ENCODE results near the gene TUG1. TPM values are rescaled to one million over a fixed set of nuclear protein-coding genes. Genes with fewer than 3 reads are reported as not detected.

The TUG1 gene
- total and polyA plus RNA-seq, 9 of the 15 experiments (the other 6 are each of a cell fraction or from before 2014, with no cell fraction given): 24.7 to 132 (median 58.9) TPM

- H3K36me3 ChIP-seq (ENCODE audit: control insufficient read depth, insufficient read depth, low read length): peaks cover 25% of the 10 kb centered on the region
- intact Hi-C loops (cut with micrococcal nuclease): no loop called here
- ATAC-seq (no peak), FAIRE-seq (no peak), DNase-seq (ENCODE audit: extremely low read depth in 1 of 4, low spot score in 3 of 4) (no peak)
- TF ChIP-seq NCOA1 (IDR thresholded peaks at IDR 0.05; ENCODE audit: low read depth): no peak
- TF ChIP-seq SNAPC5 (CRISPR knock-in tag; IDR thresholded peaks at IDR 0.05): no peak
- TF ChIP-seq TCF7 (IDR thresholded peaks at IDR 0.05; ENCODE audit: borderline replicate concordance): no peak
- no peak for TF ChIP-seq NFATC3 (IDR thresholded peaks at IDR 0.05)
- TF ChIP-seq, protein P1, sequence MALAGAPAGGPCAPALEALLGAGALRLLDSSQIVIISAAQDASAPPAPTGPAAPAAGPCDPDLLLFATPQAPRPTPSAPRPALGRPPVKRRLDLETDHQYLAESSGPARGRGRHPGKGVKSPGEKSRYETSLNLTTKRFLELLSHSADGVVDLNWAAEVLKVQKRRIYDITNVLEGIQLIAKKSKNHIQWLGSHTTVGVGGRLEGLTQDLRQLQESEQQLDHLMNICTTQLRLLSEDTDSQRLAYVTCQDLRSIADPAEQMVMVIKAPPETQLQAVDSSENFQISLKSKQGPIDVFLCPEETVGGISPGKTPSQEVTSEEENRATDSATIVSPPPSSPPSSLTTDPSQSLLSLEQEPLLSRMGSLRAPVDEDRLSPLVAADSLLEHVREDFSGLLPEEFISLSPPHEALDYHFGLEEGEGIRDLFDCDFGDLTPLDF (CRISPR knock-in tag; IDR thresholded peaks at IDR 0.05): no peak
- TF ChIP-seq ZBTB1 (CRISPR knock-in tag; IDR thresholded peaks at IDR 0.05; ENCODE audit: borderline replicate concordance, low read depth): no peak
- no peak for TF ChIP-seq ESRRB (CRISPR knock-in tag; IDR thresholded peaks at IDR 0.05; ENCODE audit: borderline replicate concordance)
- no peak overlapping the region for H3K27ac ChIP-seq (ENCODE audit: extremely low read depth, low read depth, low read length)
- H3K4me3 ChIP-seq: no peak overlapping the region
- peaks cover 27% of the 10 kb centered on the region for H3K79me2 ChIP-seq (ENCODE audit: control insufficient read depth, insufficient read depth, low read length)
- no peaks in the 10 kb centered on the region for H3K4me1 ChIP-seq (replicated peaks in 1 of 2; ENCODE audit: control insufficient read depth in 2 of 2, insufficient read depth in 2 of 2, low read length in 2 of 2)
- ChIA-PET POLR2A (interaction anchor here (2.6 kb wide), 1 partner anchor 9 kb away, joined by 11 read pairs; the partner anchor contains the start of genes MORC2 and TUG1), CTCF (ENCODE audit: low intra/inter-chr PET ratio) (no interaction called here)
- no TSS peak for BruUV-seq (replicated peaks)
- H3K4me2 ChIP-seq (ENCODE audit: insufficient read depth, low read length): no peak overlapping the region
- peaks cover 16% of the 10 kb centered on the region for H3K9me3 ChIP-seq (replicated peaks; ENCODE audit: control insufficient read depth, insufficient read depth, low read depth, low read length)
- no peaks in the 10 kb centered on the region; a peak in 1 of 5 replicates for H3K27me3 ChIP-seq (ENCODE audit: control insufficient read depth in 2 of 2, insufficient read depth in 2 of 2, low read length in 2 of 2)
- 67% methylated on average over 3 of the region's 3 CpGs for WGBS (ENCODE audit: insufficient coverage, low coverage, missing lambda C conversion rate)
- no peaks in the 10 kb centered on the region for H4K20me1 ChIP-seq (replicated peaks; ENCODE audit: control insufficient read depth, insufficient read depth, low read length)
- H3K9ac ChIP-seq (ENCODE audit: insufficient read depth in 1 of 2, low read depth in 2 of 2, low read length in 2 of 2): no peak overlapping the region
- no peaks in the 10 kb centered on the region for H3K9me1 ChIP-seq (ENCODE audit: control insufficient read depth, insufficient read depth, low read length)
- in situ Hi-C loops (cut with MboI): no loop called here
- no peak overlapping the region for H2AFZ ChIP-seq (ENCODE audit: low read depth, low read length)
Observed at GRCh38 chr22:30978304-30978962, 9.4 kb downstream of the TUG1 start.
